Vein endothelial cell (primary cell): Measurements from ENCODE around the gene DPYD. TPM values are rescaled to one million over a fixed set of nuclear protein-coding genes. Genes with fewer than 3 reads are reported as not detected.

ENCODE experiments used
- total RNA-seq: library from RNA; depleted of rRNA; stranded (reverse); fragments of >200 nt; gene quantifications from 2 replicates; pipeline ENCODE4 v1.2.3, GENCODE V29; 2012

DPYD gene
- 28.1 and 30.7 TPM in 2 replicates for total RNA-seq

GRCh38 chr1:97920832-97921571 lies at the start of gene DPYD:
DPYD (minus strand) TSS chr1:97921034; CDS start chr1:97920922, 112 bp downstream.

